Mammary epithelial cell (primary cell): ENCODE measurements around the gene ASCC2.

Experiments used
- CTCF ChIP-seq, 2 donors: IDR thresholded peaks in 1 of 2; conservative IDR thresholded peaks in 1 of 2; 2 replicates each; pipeline ENCODE4 v1.5.1; 2011 to 2012; ENCODE audit warnings: inconsistent platforms in 2 of 2, low read length in 2 of 2, mild to moderate bottlenecking in 2 of 2, control low read depth in 1 of 2, low read depth in 1 of 2; ENCODE audit not compliant: insufficient read depth in 1 of 2; ENCODE audit errors: extremely low read depth in 1 of 2
- EZH2 ChIP-seq: IDR thresholded peaks from 2 replicates; pipeline ENCODE4 v1.6.1; 2012; ENCODE audit warnings: low read length, inconsistent platforms, borderline replicate concordance

DNA sequence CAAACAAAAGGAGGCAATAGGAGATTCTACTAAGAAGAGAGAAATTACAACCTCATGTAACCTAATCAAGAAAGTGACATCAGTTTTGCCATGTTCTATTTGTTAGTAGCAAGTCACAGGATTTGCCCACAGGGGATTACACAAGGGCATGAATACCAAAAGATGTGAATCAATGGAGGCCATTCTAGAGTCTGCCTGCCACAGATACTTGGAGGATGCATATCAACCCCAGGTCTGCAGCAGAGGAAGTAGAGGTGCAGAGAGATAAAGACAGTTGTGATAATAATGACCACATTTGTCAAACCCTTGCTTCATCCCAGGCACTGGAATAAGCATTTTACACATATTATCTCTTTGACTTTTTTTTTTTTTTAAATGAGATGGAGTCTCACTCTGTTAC is 2.4 kb upstream of the ASCC2 start:
- TF ChIP-seq CTCF (conservative IDR thresholded peaks at IDR 0.05 in 1 of 2, IDR thresholded peaks at IDR 0.05 in 1 of 2; ENCODE audit: extremely low read depth in 1 of 2, insufficient read depth in 1 of 2, low read depth in 1 of 2, low read length in 2 of 2) (no peak), EZH2 (no peak)
